ENCODE results near the gene CREB5. TPM values are rescaled to one million over a fixed set of nuclear protein-coding genes. Genes with fewer than 3 reads are reported as not detected.

The CREB5 gene
- total and polyA plus RNA-seq, 10 donors, result 0.88 to 56.8 (median 23.5) TPM

DNA sequence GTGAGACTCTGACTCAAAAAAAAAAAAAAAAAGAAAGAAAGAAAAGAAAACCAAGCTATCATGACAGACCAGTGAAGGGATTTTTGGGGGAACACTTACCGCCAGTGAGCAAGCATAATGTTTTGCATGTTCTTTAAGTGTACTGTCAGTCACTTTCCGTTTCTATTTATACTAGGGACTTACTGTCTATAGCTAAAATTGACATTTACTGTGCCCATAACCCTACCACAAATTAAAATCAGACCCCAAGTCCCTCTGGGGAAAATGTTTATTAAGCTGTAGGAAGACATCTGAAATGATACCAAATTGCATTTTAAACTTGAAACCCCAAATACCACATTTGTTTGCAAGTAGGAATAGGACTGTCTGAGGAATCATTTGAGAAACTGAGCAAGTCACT is 293.0 kb downstream of the CREB5 start:
- 59 to 73% (median 65%) methylated on average over 2 of the region's 2 CpGs for WGBS, 5 donors
- no peak for DNase-seq
- Histone ChIP-seq H3K4me3 (no peak overlapping the region), H3K27ac (no peak overlapping the region), H3K27me3 (replicated peaks in 1 of 7) (peaks cover 0 to 9% (median 0%) of the 10 kb centered on the region in 7 donors), H3K36me3 (no peaks in the 10 kb centered on the region), H3K4me1 (peaks cover 0 to 27% (median under 1%) of the 10 kb centered on the region in 6 donors), H3K9me3 (no peaks in the 10 kb centered on the region)
- TF ChIP-seq, protein P1, sequence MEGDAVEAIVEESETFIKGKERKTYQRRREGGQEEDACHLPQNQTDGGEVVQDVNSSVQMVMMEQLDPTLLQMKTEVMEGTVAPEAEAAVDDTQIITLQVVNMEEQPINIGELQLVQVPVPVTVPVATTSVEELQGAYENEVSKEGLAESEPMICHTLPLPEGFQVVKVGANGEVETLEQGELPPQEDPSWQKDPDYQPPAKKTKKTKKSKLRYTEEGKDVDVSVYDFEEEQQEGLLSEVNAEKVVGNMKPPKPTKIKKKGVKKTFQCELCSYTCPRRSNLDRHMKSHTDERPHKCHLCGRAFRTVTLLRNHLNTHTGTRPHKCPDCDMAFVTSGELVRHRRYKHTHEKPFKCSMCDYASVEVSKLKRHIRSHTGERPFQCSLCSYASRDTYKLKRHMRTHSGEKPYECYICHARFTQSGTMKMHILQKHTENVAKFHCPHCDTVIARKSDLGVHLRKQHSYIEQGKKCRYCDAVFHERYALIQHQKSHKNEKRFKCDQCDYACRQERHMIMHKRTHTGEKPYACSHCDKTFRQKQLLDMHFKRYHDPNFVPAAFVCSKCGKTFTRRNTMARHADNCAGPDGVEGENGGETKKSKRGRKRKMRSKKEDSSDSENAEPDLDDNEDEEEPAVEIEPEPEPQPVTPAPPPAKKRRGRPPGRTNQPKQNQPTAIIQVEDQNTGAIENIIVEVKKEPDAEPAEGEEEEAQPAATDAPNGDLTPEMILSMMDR (IDR thresholded peaks at IDR 0.05 in 8 of 11, conservative IDR thresholded peaks at IDR 0.05 in 3 of 11), result no peak
- TF ChIP-seq POLR2A (IDR thresholded peaks at IDR 0.05) (no peak), POLR2AphosphoS5 (IDR thresholded peaks at IDR 0.05) (no peak)
- intact Hi-C loops (cut with DNase I; ENCODE audit: low total_unique reads), result no loop called here

DNA sequence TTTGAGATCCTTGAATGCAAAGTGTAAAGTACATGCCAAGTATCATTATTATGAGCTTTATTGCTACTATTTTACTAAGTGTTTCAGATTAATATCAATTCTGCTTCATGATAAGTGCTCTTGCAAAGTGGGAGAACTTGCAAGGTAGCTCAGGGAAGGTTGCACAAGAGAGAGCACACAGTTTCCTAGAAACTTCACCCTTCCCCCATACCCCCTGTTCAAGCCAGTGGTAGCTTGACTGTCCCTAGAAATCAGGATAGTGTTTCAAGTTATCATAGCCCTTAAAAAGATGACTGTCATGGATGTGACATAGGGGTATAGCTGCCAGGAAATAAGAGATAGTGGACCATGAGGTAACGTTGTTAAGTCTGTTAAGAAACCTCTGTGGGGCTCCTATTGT is 294.3 kb downstream of the CREB5 start:
- peaks cover 0 to 9% (median 0%) of the 10 kb centered on the region in 7 donors for H3K27me3 ChIP-seq (replicated peaks in 1 of 7)
- no peaks in the 10 kb centered on the region for H3K9me3 ChIP-seq
- WGBS, 5 donors, result 47 to 85% (median 67%) methylated on average over 1 of the region's 1 CpG
- no peak for DNase-seq
- no peak for TF ChIP-seq POLR2AphosphoS5 (IDR thresholded peaks at IDR 0.05)
- no peak for TF ChIP-seq POLR2A (IDR thresholded peaks at IDR 0.05)
- TF ChIP-seq, protein P1 (IDR thresholded peaks at IDR 0.05 in 8 of 11, conservative IDR thresholded peaks at IDR 0.05 in 3 of 11), result no peak
- H3K36me3 ChIP-seq, result no peaks in the 10 kb centered on the region
- intact Hi-C loops (cut with DNase I; ENCODE audit: low total_unique reads), result no loop called here
- no peak overlapping the region for H3K4me3 ChIP-seq
- peaks cover 0 to 18% (median 0%) of the 10 kb centered on the region in 6 donors for H3K4me1 ChIP-seq
- H3K27ac ChIP-seq, result no peak overlapping the region

- no peak overlapping the region for H3K27ac ChIP-seq
- peaks cover 0 to 9% (median 0%) of the 10 kb centered on the region in 7 donors for H3K27me3 ChIP-seq (replicated peaks in 1 of 7)
- 80 to 92% (median 86%) methylated on average over 6 of the region's 6 CpGs for WGBS, 5 donors
- H3K4me1 ChIP-seq, result peaks cover 0 to 14% (median 0%) of the 10 kb centered on the region in 6 donors
- no peak overlapping the region for H3K4me3 ChIP-seq
- no peaks in the 10 kb centered on the region for H3K36me3 ChIP-seq
- intact Hi-C loops (cut with DNase I; ENCODE audit: low total_unique reads), result no loop called here
- DNase-seq, result no peak
- TF ChIP-seq POLR2AphosphoS5 (IDR thresholded peaks at IDR 0.05) (no peak), POLR2A (IDR thresholded peaks at IDR 0.05) (no peak)
- TF ChIP-seq, protein P1 (IDR thresholded peaks at IDR 0.05 in 8 of 11, conservative IDR thresholded peaks at IDR 0.05 in 3 of 11), result no peak
- no peaks in the 10 kb centered on the region for H3K9me3 ChIP-seq
Measured at GRCh38 chr7:28707291-28707690, 295.0 kb downstream of the CREB5 start.

- no peak overlapping the region for H3K27ac ChIP-seq
- peaks cover 0 to 13% (median 0%) of the 10 kb centered on the region in 6 donors for H3K4me1 ChIP-seq
- peaks cover 0 to 5% (median 0%) of the 10 kb centered on the region in 6 donors for H3K36me3 ChIP-seq
- H3K9me3 ChIP-seq, result no peaks in the 10 kb centered on the region
- no peak overlapping the region for H3K4me3 ChIP-seq
- WGBS, 5 donors, result 76 to 91% (median 86%) methylated on average over 15 of the region's 15 CpGs
- no peak for DNase-seq
- intact Hi-C loops (cut with DNase I; ENCODE audit: low total_unique reads), result no loop called here
- no peak for TF ChIP-seq POLR2A (IDR thresholded peaks at IDR 0.05)
- TF ChIP-seq POLR2AphosphoS5 (IDR thresholded peaks at IDR 0.05), result no peak
- TF ChIP-seq, protein P1 (IDR thresholded peaks at IDR 0.05 in 8 of 11, conservative IDR thresholded peaks at IDR 0.05 in 3 of 11), result no peak
- H3K27me3 ChIP-seq (replicated peaks in 1 of 7), result peaks cover 0 to 9% (median 0%) of the 10 kb centered on the region in 7 donors
Measured at GRCh38 chr7:28708033-28708951, 296.0 kb downstream of the CREB5 start.

Measured in spleen (tissue), 11 donors.